Fibroblast of lung (primary cell): ENCODE measurements around the gene RCL1. TPM values are rescaled to one million over a fixed set of nuclear protein-coding genes. Genes with fewer than 3 reads are reported as not detected.

Source experiments
- DNase-seq, 2 donors: peaks; one replicate each; pipeline versions ENCODE4 v3.0.0 to v3.0.0-alpha.2; 2010; ENCODE audit warnings: low read depth in 2 of 2
- H2AFZ ChIP-seq: 2 replicates; pipeline ENCODE4 v1.5.1; 2012; ENCODE audit warnings: low read length, control low read depth, inconsistent platforms
- H3K27ac ChIP-seq: 2 replicates; pipeline ENCODE4 v1.5.1; 2011; ENCODE audit warnings: low read length, control low read depth; ENCODE audit not compliant: insufficient read depth
- H3K27me3 ChIP-seq: 2 replicates; pipeline ENCODE4 v1.5.1; 2011; ENCODE audit warnings: mild to moderate bottlenecking, low read length; ENCODE audit not compliant: control insufficient read depth, insufficient read depth
- H3K36me3 ChIP-seq: 2 replicates; pipeline ENCODE4 v1.5.1; 2011; ENCODE audit warnings: low read length; ENCODE audit not compliant: control insufficient read depth, insufficient read depth
- H3K4me1 ChIP-seq: 2 replicates; pipeline ENCODE4 v1.5.1; 2011; ENCODE audit warnings: low read length; ENCODE audit not compliant: control insufficient read depth, insufficient read depth; ENCODE audit errors: extremely low read depth
- H3K4me2 ChIP-seq: 2 replicates; pipeline ENCODE4 v1.5.1; 2011; ENCODE audit warnings: low read length, control low read depth; ENCODE audit not compliant: insufficient read depth; ENCODE audit errors: extremely low read depth
- H3K4me3 ChIP-seq, 4 experiments: fragments of 200-600 bp in 1 of 4; sonication (generic) in 1 of 4; replicated peaks in 1 of 4; 2 replicates each; pipeline ENCODE4 v1.5.1; 2011 to 2016; ENCODE audit warnings: low read length in 4 of 4, low read depth in 3 of 4, mild to moderate bottlenecking in 3 of 4, control low read depth in 2 of 4, inconsistent platforms in 1 of 4, mixed read lengths in 1 of 4; ENCODE audit not compliant: insufficient read depth in 1 of 4; ENCODE audit errors: control extremely low read depth in 1 of 4
- H3K79me2 ChIP-seq: 2 replicates; pipeline ENCODE4 v1.5.1; 2012; ENCODE audit warnings: mild to moderate bottlenecking, low read length, inconsistent platforms; ENCODE audit not compliant: control insufficient read depth, insufficient read depth
- H3K9ac ChIP-seq: 2 replicates; pipeline ENCODE4 v1.5.1; 2011; ENCODE audit warnings: mild to moderate bottlenecking, low read length, control low read depth; ENCODE audit not compliant: insufficient read depth
- H3K9me3 ChIP-seq: 2 replicates; pipeline ENCODE4 v1.5.1; 2012; ENCODE audit warnings: low read depth, low read length; ENCODE audit not compliant: control insufficient read depth, insufficient read depth
- H4K20me1 ChIP-seq: 2 replicates; pipeline ENCODE4 v1.5.1; 2011; ENCODE audit warnings: low read length; ENCODE audit not compliant: control insufficient read depth, insufficient read depth; ENCODE audit errors: extremely low read depth
- CTCF ChIP-seq, 2 donors: IDR thresholded peaks in 1 of 2; conservative IDR thresholded peaks in 1 of 2; 1 replicate in 1 of 2; 2 replicates in 1 of 2; pipeline ENCODE4 v1.5.1; 2011 to 2012; ENCODE audit warnings: low read length in 2 of 2, control low read depth in 1 of 2, inconsistent platforms in 1 of 2, low read depth in 1 of 2, mild to moderate bottlenecking in 1 of 2
- EZH2 ChIP-seq: IDR thresholded peaks from 2 replicates; pipeline ENCODE4 v1.5.1; 2012; ENCODE audit warnings: low read length, control low read depth, mild to moderate bottlenecking; ENCODE audit errors: missing control alignments
- polyA plus RNA-seq, 2 donors: library from polyadenylated mRNA; depleted of rRNA in 1 of 2; stranded (reverse) in 1 of 2; unstranded in 1 of 2; fragments of >200 nt; gene quantifications; 2 replicates each; pipeline ENCODE4 v1.2.1, GENCODE V29; 2011 to 2012; ENCODE audit warnings: missing spikeins in 1 of 2
- total RNA-seq: library from RNA; depleted of rRNA; stranded (reverse); fragments of >200 nt; gene quantifications from 2 replicates; pipeline ENCODE4 v1.2.1, GENCODE V29; 2014

The RCL1 gene
- total and polyA plus RNA-seq, 2 donors (not counting 1 experiment from before 2014, with no cell fraction given): 5.0 to 14.5 TPM

GRCh38 chr9:4839470-4839912, 46.7 kb downstream of the RCL1 start:
- TF ChIP-seq EZH2 (no peak), CTCF (conservative IDR thresholded peaks at IDR 0.05 in 1 of 2, IDR thresholded peaks at IDR 0.05 in 1 of 2; ENCODE audit: low read depth in 1 of 2, low read length in 2 of 2) (no peak)
- Histone ChIP-seq H3K36me3 (no peaks in the 10 kb centered on the region), H3K27me3 (no peaks in the 10 kb centered on the region), H3K4me3 (no peak overlapping the region), H3K4me2 (no peak overlapping the region), H2AFZ (no peak overlapping the region), H3K79me2 (no peaks in the 10 kb centered on the region), H3K9me3 (no peaks in the 10 kb centered on the region), H3K9ac (no peak overlapping the region), H4K20me1 (no peaks in the 10 kb centered on the region), H3K4me1 (peaks cover 12% of the 10 kb centered on the region), H3K27ac (no peak overlapping the region)
- DNase-seq: no peak

GRCh38 chr9:4840018-4840417, 47.3 kb downstream of the RCL1 start:
- Histone ChIP-seq H3K79me2 (no peaks in the 10 kb centered on the region), H3K4me2 (no peak overlapping the region), H3K9ac (no peak overlapping the region), H3K9me3 (no peaks in the 10 kb centered on the region), H3K27ac (no peak overlapping the region), H2AFZ (no peak overlapping the region), H3K4me1 (peaks cover 8% of the 10 kb centered on the region), H3K4me3 (no peak overlapping the region), H3K36me3 (no peaks in the 10 kb centered on the region), H4K20me1 (no peaks in the 10 kb centered on the region), H3K27me3 (no peaks in the 10 kb centered on the region)
- DNase-seq: no peak
- TF ChIP-seq CTCF (conservative IDR thresholded peaks at IDR 0.05 in 1 of 2, IDR thresholded peaks at IDR 0.05 in 1 of 2; ENCODE audit: low read depth in 1 of 2, low read length in 2 of 2): no peak
- no peak for TF ChIP-seq EZH2

- no peak for DNase-seq
These were observed 49.5 kb downstream of the RCL1 start for GRCh38 chr9:4842213-4842612.

More at GRCh38 chr9:4842213-4842612, 49.5 kb downstream of the RCL1 start:
- H3K27ac ChIP-seq: no peak overlapping the region
- H2AFZ ChIP-seq: no peak overlapping the region
- H3K4me2 ChIP-seq: no peak overlapping the region
- H3K9me3 ChIP-seq: no peaks in the 10 kb centered on the region
- peaks cover 8% of the 10 kb centered on the region for H3K4me1 ChIP-seq
- H3K9ac ChIP-seq: no peak overlapping the region
- H3K36me3 ChIP-seq: no peaks in the 10 kb centered on the region
- no peak overlapping the region for H3K4me3 ChIP-seq
- no peaks in the 10 kb centered on the region for H3K27me3 ChIP-seq
- H4K20me1 ChIP-seq: no peaks in the 10 kb centered on the region
- no peak for TF ChIP-seq EZH2
- TF ChIP-seq CTCF (conservative IDR thresholded peaks at IDR 0.05 in 1 of 2, IDR thresholded peaks at IDR 0.05 in 1 of 2; ENCODE audit: low read depth in 1 of 2, low read length in 2 of 2): no peak
- H3K79me2 ChIP-seq: no peaks in the 10 kb centered on the region
